NT2/D1 (cell line): ENCODE measurements around the gene PLCB1.
"Not testable (repeated sequence)": the region's sequence is repeated elsewhere in the genome, so short reads cannot be mapped to it uniquely, and the experiment has no call there.

Experiments used
- DNase-seq: peaks from one replicate; pipeline ENCODE4 v3.0.0-alpha.2; 2011; ENCODE audit warnings: low read depth, low spot score
- H3K27me3 ChIP-seq: 2 replicates; pipeline ENCODE4 v1.6.0; 2011; ENCODE audit warnings: mild to moderate bottlenecking; ENCODE audit not compliant: insufficient read length, insufficient read depth
- H3K36me3 ChIP-seq: 2 replicates; pipeline ENCODE4 v1.6.1; 2011; ENCODE audit warnings: mild to moderate bottlenecking, low read length, mixed read lengths; ENCODE audit not compliant: insufficient read depth, insufficient read length
- H3K4me1 ChIP-seq: 2 replicates; pipeline ENCODE4 v1.5.1; 2011; ENCODE audit not compliant: insufficient read depth, insufficient read length
- H3K4me3 ChIP-seq: 2 replicates; pipeline ENCODE4 v1.5.1; 2011; ENCODE audit warnings: low read depth; ENCODE audit not compliant: insufficient read length
- H3K9ac ChIP-seq: 2 replicates; pipeline ENCODE4 v1.6.0; 2011; ENCODE audit warnings: low read depth; ENCODE audit not compliant: insufficient read length
- H3K9me3 ChIP-seq: 2 replicates; pipeline ENCODE4 v1.5.1; 2011; ENCODE audit warnings: mild to moderate bottlenecking, low read length; ENCODE audit not compliant: insufficient read depth
- SUZ12 ChIP-seq: IDR thresholded peaks from 2 replicates; pipeline ENCODE4 v1.6.1; 2011; ENCODE audit not compliant: insufficient read length, insufficient read depth; ENCODE audit errors: extremely low read depth
- YY1 ChIP-seq: IDR thresholded peaks from 2 replicates; pipeline ENCODE4 v1.6.1; 2011; ENCODE audit not compliant: insufficient read length, insufficient read depth
- ZNF274 ChIP-seq: IDR thresholded peaks from 2 replicates; pipeline ENCODE4 v1.6.1; 2011; ENCODE audit warnings: mild to moderate bottlenecking, low read depth, low read length

Gene PLCB1

DNA sequence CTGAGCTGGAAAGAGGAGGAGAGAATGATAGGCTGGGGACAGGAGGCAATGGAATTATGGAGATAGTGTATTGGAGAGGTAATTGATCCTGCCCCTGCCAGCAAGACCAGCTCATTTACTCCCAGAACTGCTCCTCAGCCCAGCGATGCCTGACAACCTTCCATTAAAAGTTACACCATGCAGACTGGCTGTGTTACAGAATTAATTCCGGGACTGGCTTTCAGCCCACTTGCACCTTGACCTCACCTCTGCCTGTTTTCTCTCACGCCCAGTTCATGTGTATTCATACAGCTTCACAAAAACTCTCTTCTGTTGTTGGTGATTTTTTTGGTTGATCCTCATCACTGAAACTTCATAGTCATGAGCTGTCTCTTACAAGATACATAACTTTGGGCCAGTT lies 207.3 kb downstream of the PLCB1 start:
- Histone ChIP-seq H3K27me3 (no peaks in the 10 kb centered on the region), H3K9ac (no peak overlapping the region), H3K4me3 (no peak overlapping the region), H3K36me3 (no peaks in the 10 kb centered on the region), H3K9me3 (no peaks in the 10 kb centered on the region), H3K4me1 (no peaks in the 10 kb centered on the region)
- no peak for TF ChIP-seq SUZ12
- TF ChIP-seq ZNF274, result no peak
- no peak for TF ChIP-seq YY1
- DNase-seq, result no peak

DNA sequence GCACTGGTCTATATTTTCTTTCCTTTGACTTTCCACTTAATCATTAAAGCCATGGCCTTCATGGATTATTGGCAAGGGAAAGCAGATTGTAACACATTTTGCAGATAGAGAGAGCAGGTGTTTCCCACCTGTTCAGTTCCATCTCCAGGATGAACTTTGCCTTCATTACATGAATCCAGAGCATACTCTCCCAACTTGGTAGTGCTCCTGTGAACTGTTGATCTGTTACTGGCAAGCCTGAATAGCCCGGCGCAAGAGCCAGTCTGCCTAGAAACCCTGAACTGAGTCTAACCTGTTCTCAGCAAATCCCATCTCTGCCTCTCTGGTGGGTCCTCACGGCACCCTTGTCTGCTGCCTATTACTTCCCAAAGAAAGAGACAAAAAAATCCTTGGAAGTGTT lies 210.3 kb downstream of the PLCB1 start:
- no peak overlapping the region for H3K9ac ChIP-seq
- TF ChIP-seq ZNF274 (no peak), SUZ12 (no peak), YY1 (no peak)
- DNase-seq, result no peak

DNA sequence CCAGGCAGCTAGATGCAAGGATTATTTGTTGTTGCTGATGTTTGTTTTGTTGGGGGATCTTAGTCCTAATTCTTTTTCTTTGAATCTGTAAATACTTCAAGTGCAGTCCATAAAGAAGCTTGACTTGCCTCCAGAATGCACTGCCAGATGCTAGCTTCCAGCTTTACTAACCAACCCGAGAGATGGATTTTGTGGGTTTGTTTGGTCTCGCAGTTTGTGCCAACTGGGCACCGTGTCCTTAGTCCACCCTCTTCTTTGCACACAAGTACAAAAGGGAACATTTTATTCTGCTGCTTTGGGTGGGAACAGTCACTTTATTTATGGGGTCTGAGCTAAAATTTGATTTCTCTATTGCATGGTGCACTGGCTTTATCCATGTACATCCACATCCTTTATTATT lies 212.0 kb downstream of the PLCB1 start:
- no peak overlapping the region for H3K9ac ChIP-seq
- H3K4me3 ChIP-seq, result no peak overlapping the region
- no peak for TF ChIP-seq YY1
- TF ChIP-seq SUZ12, result no peak
- no peak for TF ChIP-seq ZNF274
- DNase-seq, result no peak
- H3K27me3 ChIP-seq, result no peaks in the 10 kb centered on the region
- H3K4me1 ChIP-seq, result no peaks in the 10 kb centered on the region
- H3K36me3 ChIP-seq, result no peaks in the 10 kb centered on the region
- no peaks in the 10 kb centered on the region for H3K9me3 ChIP-seq

More for the DNA sequence above, 210.3 kb downstream of the PLCB1 start:
- H3K4me3 ChIP-seq, result no peak overlapping the region
- no peaks in the 10 kb centered on the region for H3K27me3 ChIP-seq
- H3K4me1 ChIP-seq, result no peaks in the 10 kb centered on the region
- no peaks in the 10 kb centered on the region for H3K36me3 ChIP-seq
- H3K9me3 ChIP-seq, result no peaks in the 10 kb centered on the region

DNA sequence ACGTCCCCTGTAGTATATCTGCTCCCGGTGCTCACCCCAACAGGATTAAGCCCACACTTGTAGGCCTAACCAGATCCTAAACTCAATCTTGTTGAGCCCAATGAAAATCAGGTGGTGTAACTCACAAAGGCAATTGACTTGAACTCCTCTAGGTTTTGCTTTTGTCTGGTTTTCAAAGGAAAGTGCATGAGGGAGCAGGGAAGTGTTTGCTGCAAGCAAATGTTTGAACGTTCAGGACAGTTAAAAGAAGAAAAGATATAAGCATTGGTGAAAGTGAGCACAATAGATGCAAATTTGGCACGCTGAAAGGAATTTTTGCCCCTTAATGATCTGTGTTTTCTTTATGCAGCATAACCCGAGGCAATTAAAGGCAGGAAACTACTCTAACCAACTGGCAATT lies 212.6 kb downstream of the PLCB1 start:
- no peak for DNase-seq
- Histone ChIP-seq H3K9me3 (no peaks in the 10 kb centered on the region), H3K27me3 (no peaks in the 10 kb centered on the region), H3K4me3 (no peak overlapping the region), H3K9ac (no peak overlapping the region), H3K36me3 (no peaks in the 10 kb centered on the region), H3K4me1 (no peaks in the 10 kb centered on the region)
- TF ChIP-seq SUZ12 (no peak), ZNF274 (no peak), YY1 (no peak)

DNA sequence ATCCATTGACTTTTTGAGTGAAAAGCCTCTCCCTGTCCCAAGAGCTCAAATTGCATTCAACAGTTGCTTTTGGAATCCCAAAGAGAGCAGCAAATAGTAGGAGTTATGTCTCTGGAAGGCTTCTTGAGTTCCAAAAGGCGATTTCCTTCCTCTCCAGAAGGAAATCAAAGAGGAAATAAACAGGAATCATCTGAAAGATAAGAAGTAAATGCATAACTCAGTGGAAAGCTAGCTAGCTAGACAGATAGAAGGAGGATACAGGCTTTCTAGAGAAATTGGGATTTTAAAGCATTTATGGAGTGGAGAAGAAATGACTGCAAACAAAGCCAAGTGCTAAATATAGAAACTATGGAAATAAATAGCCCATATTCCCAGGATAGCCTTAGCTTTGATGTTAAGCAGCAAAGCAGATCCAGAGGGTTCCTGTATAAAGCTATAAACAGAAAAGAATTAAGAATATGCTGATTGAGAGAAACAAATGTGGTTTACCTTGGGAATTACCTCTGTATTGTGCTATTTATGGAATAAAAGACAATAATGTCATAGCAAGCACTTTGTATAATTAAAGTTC lies 214.7 kb downstream of the PLCB1 start:
- H3K4me3 ChIP-seq, result no peak overlapping the region
- DNase-seq, result no peak
- no peaks in the 10 kb centered on the region for H3K36me3 ChIP-seq
- H3K9ac ChIP-seq, result no peak overlapping the region
- H3K9me3 ChIP-seq, result no peaks in the 10 kb centered on the region
- H3K27me3 ChIP-seq, result no peaks in the 10 kb centered on the region
- TF ChIP-seq SUZ12 (no peak), ZNF274 (no peak), YY1 (no peak)
- H3K4me1 ChIP-seq, result no peaks in the 10 kb centered on the region

DNA sequence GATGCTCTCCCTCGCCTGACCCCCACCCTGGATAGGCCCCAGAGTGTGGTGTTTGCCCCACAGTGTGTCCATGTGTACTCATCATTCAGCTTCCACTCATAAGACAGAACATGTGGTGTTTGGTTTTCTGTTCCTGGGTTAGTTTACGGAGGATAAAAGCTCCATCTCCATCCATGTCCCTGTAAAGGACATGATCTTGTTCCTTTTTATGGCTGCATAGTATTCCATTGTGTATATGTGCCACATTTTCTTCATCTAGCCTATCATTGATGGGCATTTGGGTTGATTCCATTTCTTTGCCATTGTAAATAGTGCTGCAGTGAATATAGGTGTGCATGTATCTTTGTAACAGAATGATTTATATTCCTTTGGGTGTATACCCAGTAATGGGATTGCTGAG lies 218.2 kb downstream of the PLCB1 start:
- not testable (repeated sequence) for H3K9me3 ChIP-seq, H3K4me3 ChIP-seq, H3K36me3 ChIP-seq, H3K9ac ChIP-seq, H3K27me3 ChIP-seq, DNase-seq, H3K4me1 ChIP-seq

DNA sequence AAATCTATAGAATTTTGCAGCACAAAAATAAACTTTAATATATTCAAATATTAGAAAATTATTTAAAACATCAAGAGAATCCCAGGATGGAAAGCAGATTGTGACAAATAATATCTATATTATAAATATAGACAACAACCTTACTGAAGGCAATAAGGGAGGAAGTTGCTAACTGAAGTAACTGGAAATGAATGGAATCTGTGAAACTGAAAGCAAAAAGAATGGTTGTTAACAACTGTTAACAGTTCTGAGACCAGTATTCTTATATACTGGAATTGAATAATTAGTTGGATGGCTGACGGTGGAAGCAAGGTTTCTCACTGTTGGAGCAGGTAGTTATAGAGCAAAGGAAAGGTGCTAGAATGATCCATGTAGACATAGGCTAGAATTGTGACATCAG lies 220.4 kb downstream of the PLCB1 start:
- TF ChIP-seq SUZ12 (no peak), YY1 (no peak), ZNF274 (no peak)
- Histone ChIP-seq H3K4me3 (no peak overlapping the region), H3K9ac (no peak overlapping the region), H3K4me1 (no peaks in the 10 kb centered on the region), H3K27me3 (no peaks in the 10 kb centered on the region), H3K36me3 (no peaks in the 10 kb centered on the region), H3K9me3 (no peaks in the 10 kb centered on the region)
- no peak for DNase-seq

DNA sequence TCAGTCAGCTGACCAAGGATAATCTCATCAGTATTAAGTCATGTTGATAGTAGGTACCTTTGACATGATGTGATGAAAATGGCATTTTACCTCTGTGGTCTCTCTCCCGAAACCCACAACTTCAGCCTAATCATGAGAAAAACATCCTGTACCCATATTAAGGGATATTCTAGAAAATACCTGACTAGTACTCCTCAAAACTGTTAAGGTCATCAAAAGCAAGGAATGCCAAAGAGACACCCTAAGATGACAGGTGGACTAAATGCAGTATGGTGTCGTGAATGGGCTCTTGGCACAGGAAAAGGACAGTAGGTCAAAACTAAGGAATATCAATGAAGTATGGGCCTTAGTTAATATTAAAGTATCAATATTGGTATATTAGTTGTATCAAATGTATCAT lies 221.4 kb downstream of the PLCB1 start:
- DNase-seq, result no peak
- no peak overlapping the region for H3K4me3 ChIP-seq
- H3K27me3 ChIP-seq, result no peaks in the 10 kb centered on the region
- H3K4me1 ChIP-seq, result no peaks in the 10 kb centered on the region
- no peaks in the 10 kb centered on the region for H3K9me3 ChIP-seq
- no peak overlapping the region for H3K9ac ChIP-seq
- no peaks in the 10 kb centered on the region for H3K36me3 ChIP-seq
- TF ChIP-seq SUZ12, result no peak
- TF ChIP-seq YY1, result no peak
- no peak for TF ChIP-seq ZNF274
